Liver (tissue), 9 donors: ENCODE data around the gene TSPAN18. TPM values are rescaled to one million over a fixed set of nuclear protein-coding genes. Genes with fewer than 3 reads are reported as not detected.

Experiments used
- DNase-seq: peaks from one replicate; pipeline ENCODE4 v3.0.0-alpha.2; 2017; ENCODE audit warnings: low spot score
- H3K27ac ChIP-seq, 2 donors: one replicate each; pipeline ENCODE4 v1.7.0; 2013; ENCODE audit warnings: inconsistent platforms in 2 of 2, low read length in 2 of 2, control low read depth in 1 of 2, low read depth in 1 of 2, mild to moderate bottlenecking in 1 of 2
- H3K27me3 ChIP-seq, 4 donors: one replicate each; pipeline versions ENCODE4 v1.6.1 to v1.7.0; 2013; ENCODE audit warnings: low read length in 3 of 4, inconsistent platforms in 1 of 4, mild to moderate bottlenecking in 1 of 4, moderate library complexity in 1 of 4; ENCODE audit not compliant: control insufficient read depth in 4 of 4, insufficient read depth in 4 of 4
- H3K36me3 ChIP-seq, 4 donors: one replicate each; pipeline versions ENCODE4 v1.6.1 to v1.7.0; 2013; ENCODE audit warnings: low read length in 3 of 4, mild to moderate bottlenecking in 3 of 4, low read depth in 1 of 4, moderate library complexity in 1 of 4; ENCODE audit not compliant: control insufficient read depth in 4 of 4, insufficient read depth in 3 of 4
- H3K4me1 ChIP-seq, 4 donors: one replicate each; pipeline versions ENCODE4 v1.6.1 to v1.7.0; 2013; ENCODE audit warnings: low read length in 3 of 4, mild to moderate bottlenecking in 3 of 4, moderate library complexity in 1 of 4; ENCODE audit not compliant: control insufficient read depth in 4 of 4, insufficient read depth in 4 of 4
- H3K4me3 ChIP-seq, 3 donors: one replicate each; pipeline versions ENCODE4 v1.6.1 to v1.7.0; 2013; ENCODE audit warnings: low read length in 3 of 3, control low read depth in 1 of 3, low read depth in 1 of 3, mild to moderate bottlenecking in 1 of 3
- H3K9ac ChIP-seq, 2 donors: one replicate each; pipeline ENCODE4 v1.7.0; 2013; ENCODE audit warnings: low read length in 2 of 2, mild to moderate bottlenecking in 2 of 2, moderate library complexity in 2 of 2, control low read depth in 1 of 2, low read depth in 1 of 2
- H3K9me3 ChIP-seq, 4 donors: one replicate each; pipeline versions ENCODE4 v1.6.1 to v1.7.0; 2013; ENCODE audit warnings: low read length in 3 of 4; ENCODE audit not compliant: control insufficient read depth in 4 of 4
- EGR1 ChIP-seq, 2 donors: IDR thresholded peaks; 2 replicates each; pipeline ENCODE4 v1.6.1; 2016 to 2018; ENCODE audit warnings: antibody characterized with exemption in 2 of 2, low read depth in 2 of 2
- FOXA1 ChIP-seq: IDR thresholded peaks from 2 replicates; pipeline ENCODE4 v1.6.1; 2016; ENCODE audit warnings: antibody characterized with exemption
- GABPA ChIP-seq, 2 donors: IDR thresholded peaks in 1 of 2; conservative IDR thresholded peaks in 1 of 2; 2 replicates each; pipeline ENCODE4 v1.6.1; 2016; ENCODE audit warnings: antibody characterized with exemption in 2 of 2, mild to moderate bottlenecking in 1 of 2, moderate library complexity in 1 of 2
- HNF4A ChIP-seq, 2 donors: conservative IDR thresholded peaks; 2 replicates each; pipeline ENCODE4 v1.6.1; 2016; ENCODE audit warnings: antibody characterized with exemption in 2 of 2, mild to moderate bottlenecking in 2 of 2
- REST ChIP-seq: IDR thresholded peaks from 2 replicates; pipeline ENCODE4 v1.6.1; 2016; ENCODE audit warnings: antibody characterized with exemption, mild to moderate bottlenecking
- RXRA ChIP-seq, 2 donors: IDR thresholded peaks; 2 replicates each; pipeline ENCODE4 v1.6.1; 2017 to 2018; ENCODE audit warnings: antibody characterized with exemption in 2 of 2, mild to moderate bottlenecking in 1 of 2
- TAF1 ChIP-seq: conservative IDR thresholded peaks from 2 replicates; pipeline ENCODE4 v1.6.1; 2016; ENCODE audit warnings: antibody characterized with exemption, mild to moderate bottlenecking
- ZBTB33 ChIP-seq: IDR thresholded peaks from 2 replicates; pipeline ENCODE4 v1.6.1; 2016; ENCODE audit warnings: antibody characterized with exemption
- WGBS: extraction: QIAGEN DNeasy Blood & Tissue Kit; methylation state at CpG from one replicate; pipeline ENCODE4 v1.1.7; 2013; 5-methylcytosine and 5-hydroxymethylcytosine counted together
- polyA plus RNA-seq, 2 donors: library from polyadenylated mRNA; stranded (reverse) in 1 of 2; unstranded in 1 of 2; fragments of 200-250 nt in 1 of 2; fragments of >200 nt in 1 of 2; fragmentation: Nextera tagmentation in 1 of 2; extraction: Ambion mirVana in 1 of 2; gene quantifications; one replicate each; pipeline versions ENCODE4 v1.2.1 to v1.2.3, GENCODE V29; 2013 to 2015
- total RNA-seq, 2 donors: library from RNA; depleted of rRNA; stranded (reverse); fragments of >200 nt; gene quantifications; one replicate each; pipeline ENCODE4 v1.2.3, GENCODE V29; 2014
- TF ChIP-seq, protein P1 (sequence below): IDR thresholded peaks from 2 replicates; pipeline ENCODE4 v1.6.1; 2016; ENCODE audit warnings: antibody characterized with exemption
- donor health status: healthy.
- donor health status: healthy.
- donor health status: healthy.
- donor health status: healthy.
- donor health status: healthy.

TSPAN18 gene
- total and polyA plus RNA-seq, 4 donors: 1.2 to 5.0 (median 2.8) TPM

- DNase-seq: no peak
- no peaks in the 10 kb centered on the region for H3K36me3 ChIP-seq
- no peak overlapping the region for H3K27ac ChIP-seq
- WGBS: 89% methylated on average over 6 of the region's 6 CpGs
- H3K9me3 ChIP-seq: no peaks in the 10 kb centered on the region
- no peaks in the 10 kb centered on the region for H3K27me3 ChIP-seq
- TF ChIP-seq EGR1 (IDR thresholded peaks at IDR 0.05; ENCODE audit: low read depth in 2 of 2) (no peak), REST (no peak), FOXA1 (no peak)
- H3K4me3 ChIP-seq: no peak overlapping the region
- no peak overlapping the region for H3K9ac ChIP-seq
- no peaks in the 10 kb centered on the region for H3K4me1 ChIP-seq
Observed at GRCh38 chr11:44966694-44967093, 239.9 kb downstream of the TSPAN18 start.

DNA sequence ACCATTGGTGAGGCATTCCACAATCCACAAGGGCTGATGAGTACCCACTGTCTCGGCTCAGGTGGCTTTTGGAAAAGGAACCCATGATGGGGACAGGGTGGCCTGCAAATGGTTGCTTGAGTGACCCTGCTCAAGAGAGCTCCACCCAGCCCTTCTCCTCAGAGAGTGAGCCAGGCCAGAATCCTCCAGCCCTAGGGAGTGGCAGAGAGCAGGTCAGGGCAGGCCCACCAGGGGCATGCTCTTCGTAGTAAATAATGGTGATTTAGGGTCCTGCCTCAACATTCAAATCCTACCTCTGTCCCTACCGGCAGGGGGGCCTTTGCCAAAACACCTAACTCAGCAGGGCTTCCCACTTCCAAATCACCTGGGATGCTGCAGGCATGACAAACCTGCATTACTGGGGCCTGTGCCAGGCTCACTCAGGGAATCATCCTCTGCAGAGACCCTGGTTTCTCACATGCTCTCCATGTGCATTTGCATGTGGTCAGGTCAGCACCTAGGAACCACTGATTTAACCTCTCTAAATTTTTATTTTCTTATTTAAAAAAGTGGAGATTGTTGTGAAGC lies 241.3 kb downstream of the TSPAN18 start:
- no peak for DNase-seq
- H3K27ac ChIP-seq: no peak overlapping the region
- 99% methylated on average over 3 of the region's 3 CpGs for whole genome bisulfite sequencing
- no peaks in the 10 kb centered on the region for H3K4me1 ChIP-seq
- H3K4me3 ChIP-seq: no peak overlapping the region
- TF ChIP-seq ZBTB33: no peak
- no peak for TF ChIP-seq HNF4A (conservative IDR thresholded peaks at IDR 0.05)
- TF ChIP-seq RXRA (IDR thresholded peaks at IDR 0.05): no peak
- no peaks in the 10 kb centered on the region for H3K27me3 ChIP-seq
- no peak overlapping the region for H3K9ac ChIP-seq
- no peaks in the 10 kb centered on the region for H3K36me3 ChIP-seq
- no peaks in the 10 kb centered on the region for H3K9me3 ChIP-seq

- no peaks in the 10 kb centered on the region for H3K4me1 ChIP-seq
- 84% methylated on average over 3 of the region's 3 CpGs for WGBS
- no peak overlapping the region for H3K4me3 ChIP-seq
- no peaks in the 10 kb centered on the region for H3K27me3 ChIP-seq
- DNase-seq: no peak
- no peaks in the 10 kb centered on the region for H3K9me3 ChIP-seq
- no peak overlapping the region for H3K27ac ChIP-seq
- H3K9ac ChIP-seq: no peak overlapping the region
- H3K36me3 ChIP-seq: no peaks in the 10 kb centered on the region
- TF ChIP-seq GABPA (IDR thresholded peaks at IDR 0.05 in 1 of 2, conservative IDR thresholded peaks at IDR 0.05 in 1 of 2): no peak
- no peak for TF ChIP-seq TAF1
- TF ChIP-seq, protein P1, sequence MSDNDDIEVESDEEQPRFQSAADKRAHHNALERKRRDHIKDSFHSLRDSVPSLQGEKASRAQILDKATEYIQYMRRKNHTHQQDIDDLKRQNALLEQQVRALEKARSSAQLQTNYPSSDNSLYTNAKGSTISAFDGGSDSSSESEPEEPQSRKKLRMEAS: no peak
Observed at GRCh38 chr11:44968510-44968909, 241.7 kb downstream of the TSPAN18 start.
